H9 (cell line): ENCODE measurements around the gene GPR32. TPM values are rescaled to one million over a fixed set of nuclear protein-coding genes. Genes with fewer than 3 reads are reported as not detected.

ENCODE experiments used
- DNase-seq: peaks from one replicate; pipeline ENCODE4 v3.0.0-alpha.2; 2017
- H2AFZ ChIP-seq: one replicate; pipeline ENCODE4 v1.6.1; 2013; ENCODE audit warnings: mild to moderate bottlenecking, low read length, control low read depth, moderate library complexity
- H2AK5ac ChIP-seq: 2 replicates; pipeline ENCODE4 v1.6.1; 2013; ENCODE audit warnings: low read length, control low read depth, mixed read lengths; ENCODE audit not compliant: insufficient read length
- H2BK120ac ChIP-seq: one replicate; pipeline ENCODE4 v1.6.1; 2013; ENCODE audit warnings: low read depth, mild to moderate bottlenecking, low read length, control low read depth, inconsistent platforms; ENCODE audit not compliant: poor library complexity, severe bottlenecking
- H2BK12ac ChIP-seq: 2 replicates; pipeline ENCODE4 v1.6.1; 2013; ENCODE audit warnings: low read length, control low read depth, mixed read lengths, low read depth; ENCODE audit not compliant: insufficient read length
- H2BK15ac ChIP-seq: 2 replicates; pipeline ENCODE4 v1.6.1; 2013; ENCODE audit warnings: low read depth, low read length, control low read depth
- H2BK20ac ChIP-seq: one replicate; pipeline ENCODE4 v1.6.1; 2013; ENCODE audit warnings: low read depth, mild to moderate bottlenecking, low read length, control low read depth, inconsistent platforms; ENCODE audit not compliant: poor library complexity, severe bottlenecking
- H2BK5ac ChIP-seq: 2 replicates; pipeline ENCODE4 v1.6.1; 2013; ENCODE audit warnings: low read length, control low read depth, mixed read lengths; ENCODE audit not compliant: insufficient read length
- H3K14ac ChIP-seq: 2 replicates; pipeline ENCODE4 v1.6.1; 2013; ENCODE audit warnings: low read length, control low read depth; ENCODE audit not compliant: insufficient read depth
- H3K18ac ChIP-seq: 2 replicates; pipeline ENCODE4 v1.6.1; 2013; ENCODE audit warnings: low read depth, mild to moderate bottlenecking, mixed read lengths, low read length, control low read depth; ENCODE audit not compliant: insufficient read length
- H3K23ac ChIP-seq: 2 replicates; pipeline ENCODE4 v1.6.1; 2013; ENCODE audit warnings: low read length, control low read depth, mixed read lengths, low read depth; ENCODE audit not compliant: insufficient read length
- H3K23me2 ChIP-seq: 2 replicates; pipeline ENCODE4 v1.6.1; 2013; ENCODE audit warnings: low read depth, mild to moderate bottlenecking, mixed read lengths, low read length, control low read depth; ENCODE audit not compliant: insufficient read length, poor library complexity, severe bottlenecking
- H3K27ac ChIP-seq: 2 replicates; pipeline ENCODE4 v1.5.1; 2013; ENCODE audit warnings: low read length, control low read depth, mixed read lengths, low read depth; ENCODE audit not compliant: insufficient read length
- H3K27me3 ChIP-seq: 2 replicates; pipeline ENCODE4 v1.6.1; 2013; ENCODE audit warnings: low read length, control low read depth, inconsistent platforms; ENCODE audit not compliant: insufficient read depth
- H3K4ac ChIP-seq: 2 replicates; pipeline ENCODE4 v1.6.1; 2013; ENCODE audit warnings: low read depth, mild to moderate bottlenecking, control low read depth, inconsistent platforms, low read length, moderate library complexity
- H3K4me1 ChIP-seq: 2 replicates; pipeline ENCODE4 v1.6.1; 2013; ENCODE audit warnings: low read length, control low read depth, inconsistent platforms; ENCODE audit not compliant: insufficient read depth
- H3K4me2 ChIP-seq: 2 replicates; pipeline ENCODE4 v1.6.1; 2013; ENCODE audit warnings: low read length, control low read depth, mixed read lengths; ENCODE audit not compliant: insufficient read length, insufficient read depth
- H3K56ac ChIP-seq: 2 replicates; pipeline ENCODE4 v1.6.1; 2013; ENCODE audit warnings: low read depth, mild to moderate bottlenecking, mixed read lengths, low read length, control low read depth; ENCODE audit not compliant: insufficient read length
- H3K79me1 ChIP-seq: 2 replicates; pipeline ENCODE4 v1.6.1; 2013; ENCODE audit warnings: low read depth, mild to moderate bottlenecking, moderate library complexity, low read length, control low read depth, inconsistent platforms; ENCODE audit not compliant: insufficient read depth, poor library complexity, severe bottlenecking
- H3K79me2 ChIP-seq: 2 replicates; pipeline ENCODE4 v1.6.1; 2013; ENCODE audit warnings: low read length, control low read depth, inconsistent platforms; ENCODE audit not compliant: insufficient read depth
- H3K9ac ChIP-seq: 2 replicates; pipeline ENCODE4 v1.6.1; 2013; ENCODE audit warnings: low read length, control low read depth, mixed read lengths; ENCODE audit not compliant: insufficient read length; ENCODE audit errors: extremely low read depth
- H3K9me3 ChIP-seq: one replicate; pipeline ENCODE4 v1.6.1; 2013; ENCODE audit warnings: low read depth, low read length, inconsistent platforms; ENCODE audit not compliant: control insufficient read depth
- H3T11ph ChIP-seq: one replicate; pipeline ENCODE4 v1.6.1; 2013; ENCODE audit warnings: mild to moderate bottlenecking, low read length, control low read depth, inconsistent platforms
- H4K20me1 ChIP-seq: one replicate; pipeline ENCODE4 v1.6.1; 2013; ENCODE audit not compliant: control insufficient read depth, insufficient read length, insufficient read depth
- H4K5ac ChIP-seq: 2 replicates; pipeline ENCODE4 v1.6.1; 2013; ENCODE audit warnings: low read depth, mild to moderate bottlenecking, mixed read lengths, low read length, control low read depth; ENCODE audit not compliant: insufficient read length
- H4K8ac ChIP-seq: replicated peaks from 2 replicates; pipeline ENCODE4 v1.6.1; 2013; ENCODE audit warnings: low read length, control low read depth, mixed read lengths, low read depth; ENCODE audit not compliant: insufficient read length
- H4K91ac ChIP-seq: 2 replicates; pipeline ENCODE4 v1.6.1; 2013; ENCODE audit warnings: low read depth, mild to moderate bottlenecking, moderate library complexity, mixed read lengths, low read length, control low read depth; ENCODE audit not compliant: insufficient read length
- H3K27ac Mint-ChIP-seq, 3 experiments: 2 replicates in 2 of 3; 3 replicates in 1 of 3; pipeline ENCODE4 v1.8.0; 2020 to 2021; ENCODE audit warnings: mixed read lengths in 3 of 3, mild to moderate bottlenecking in 1 of 3, moderate library complexity in 1 of 3
- H3K27me3 Mint-ChIP-seq: 2 replicates; pipeline ENCODE4 v1.8.0; 2021; ENCODE audit warnings: low read depth, mild to moderate bottlenecking, moderate library complexity, mixed read lengths
- H3K36me3 Mint-ChIP-seq, 3 experiments: 2 replicates in 2 of 3; 3 replicates in 1 of 3; pipeline ENCODE4 v1.8.0; 2020 to 2021; ENCODE audit warnings: low read depth in 3 of 3, mixed read lengths in 3 of 3; ENCODE audit not compliant: insufficient read depth in 1 of 3
- H3K4me1 Mint-ChIP-seq, 2 experiments: 2 replicates each; pipeline ENCODE4 v1.8.0; 2020; ENCODE audit warnings: mixed read lengths in 2 of 2
- H3K4me3 Mint-ChIP-seq, 2 experiments: 2 replicates in 1 of 2; 3 replicates in 1 of 2; pipeline ENCODE4 v1.8.0; 2020 to 2021; ENCODE audit warnings: mild to moderate bottlenecking in 2 of 2, mixed read lengths in 2 of 2, moderate library complexity in 1 of 2
- H3K9me3 Mint-ChIP-seq, 2 experiments: 2 replicates in 1 of 2; 3 replicates in 1 of 2; pipeline ENCODE4 v1.8.0; 2020; ENCODE audit warnings: mild to moderate bottlenecking in 2 of 2, mixed read lengths in 2 of 2, moderate library complexity in 1 of 2
- WGBS: extraction: QIAGEN DNeasy Blood & Tissue Kit; methylation state at CpG from one replicate; pipeline ENCODE4 v1.1.7; 2013; ENCODE audit warnings: missing lambda C conversion rate, low lambda C conversion rate, mixed read lengths; ENCODE audit not compliant: insufficient read length; ENCODE audit errors: extremely low coverage; 5-methylcytosine and 5-hydroxymethylcytosine counted together
- total RNA-seq: library from RNA; stranded (reverse); gene quantifications from 2 replicates; pipeline ENCODE4 v1.2.1, GENCODE V29; 2021
- TF ChIP-seq, protein P1 (sequence below): fragments of 200-600 bp; sonication (generic); conservative IDR thresholded peaks from 3 replicates; pipeline ENCODE4 v1.8.0; 2021; ENCODE audit warnings: antibody characterized with exemption, mild to moderate bottlenecking

The GPR32 gene
- total RNA-seq, 1 experiment from 2014 or later, result not detected

DNA sequence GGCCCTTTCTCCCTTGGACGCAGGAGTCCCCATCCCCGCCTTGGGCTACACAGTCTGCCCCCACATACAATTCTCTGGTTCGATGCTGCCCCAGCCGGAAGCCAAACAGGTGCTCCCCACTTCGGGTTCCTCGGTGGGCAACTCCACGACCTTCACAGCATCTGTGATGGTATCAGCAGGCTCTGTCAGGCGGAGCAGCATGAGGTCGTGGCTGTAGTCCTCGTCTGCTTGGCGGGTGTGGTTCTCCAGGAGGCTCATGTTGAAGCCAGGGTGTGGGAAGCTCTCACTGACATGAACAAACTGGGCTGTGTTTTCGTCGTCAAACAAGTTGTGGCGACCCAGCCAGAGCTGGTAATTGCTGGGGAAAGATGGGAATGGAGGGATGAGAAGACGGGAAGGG is 49.8 kb downstream of the GPR32 start:
- Histone ChIP-seq H2AFZ (no peak overlapping the region), H4K20me1 (no peaks in the 10 kb centered on the region), H2BK5ac (no peak overlapping the region), H3K27ac (no peak overlapping the region), H3K79me2 (no peaks in the 10 kb centered on the region), H2BK20ac (no peak overlapping the region), H3K4me2 (peak overlapping the region; percentile 92), H2BK12ac (no peak overlapping the region), H3K18ac (no peak overlapping the region), H2BK120ac (no peak overlapping the region), H4K5ac (no peak overlapping the region), H2BK15ac (no peak overlapping the region), H3K79me1 (no peaks in the 10 kb centered on the region), H3K23me2 (peaks cover 8% of the 10 kb centered on the region), H3K4me1 (peaks cover 5% of the 10 kb centered on the region; the same call in 1 of the 2 replicates), H3K23ac (no peak overlapping the region), H3K9me3 (no peaks in the 10 kb centered on the region), H3T11ph (no peak overlapping the region), H4K8ac (no peak overlapping the region), H3K56ac (no peak overlapping the region), H3K4ac (no peak overlapping the region), H3K27me3 (peaks cover 12% of the 10 kb centered on the region), H2AK5ac (no peak overlapping the region), H3K14ac (no peak overlapping the region), H3K9ac (no peak overlapping the region), H4K91ac (no peak overlapping the region)
- H3K4me1 Mint-ChIP-seq, result peaks cover 33 to 42% of the 10 kb centered on the region in 2 experiments
- peaks cover 0 to 4% of the 10 kb centered on the region in 2 experiments; a peak in 3 of 5 replicates for H3K9me3 Mint-ChIP-seq
- no CpG with 5 or more reads among the region's 15 CpGs for WGBS
- H3K27me3 Mint-ChIP-seq, result peaks cover 87% of the 10 kb centered on the region
- peaks cover 0 to 2% (median 0%) of the 10 kb centered on the region in 3 experiments; a peak in 4 of 7 replicates for H3K36me3 Mint-ChIP-seq
- peak overlapping the region in 1 of 2 experiments; percentile 76; a peak in 4 of 5 replicates for H3K4me3 Mint-ChIP-seq
- no peak overlapping the region for H3K27ac Mint-ChIP-seq
- DNase-seq, result no peak
- TF ChIP-seq, protein P1, sequence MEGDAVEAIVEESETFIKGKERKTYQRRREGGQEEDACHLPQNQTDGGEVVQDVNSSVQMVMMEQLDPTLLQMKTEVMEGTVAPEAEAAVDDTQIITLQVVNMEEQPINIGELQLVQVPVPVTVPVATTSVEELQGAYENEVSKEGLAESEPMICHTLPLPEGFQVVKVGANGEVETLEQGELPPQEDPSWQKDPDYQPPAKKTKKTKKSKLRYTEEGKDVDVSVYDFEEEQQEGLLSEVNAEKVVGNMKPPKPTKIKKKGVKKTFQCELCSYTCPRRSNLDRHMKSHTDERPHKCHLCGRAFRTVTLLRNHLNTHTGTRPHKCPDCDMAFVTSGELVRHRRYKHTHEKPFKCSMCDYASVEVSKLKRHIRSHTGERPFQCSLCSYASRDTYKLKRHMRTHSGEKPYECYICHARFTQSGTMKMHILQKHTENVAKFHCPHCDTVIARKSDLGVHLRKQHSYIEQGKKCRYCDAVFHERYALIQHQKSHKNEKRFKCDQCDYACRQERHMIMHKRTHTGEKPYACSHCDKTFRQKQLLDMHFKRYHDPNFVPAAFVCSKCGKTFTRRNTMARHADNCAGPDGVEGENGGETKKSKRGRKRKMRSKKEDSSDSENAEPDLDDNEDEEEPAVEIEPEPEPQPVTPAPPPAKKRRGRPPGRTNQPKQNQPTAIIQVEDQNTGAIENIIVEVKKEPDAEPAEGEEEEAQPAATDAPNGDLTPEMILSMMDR, result no peak
